Fibroblast of pulmonary artery (primary cell): ENCODE measurements around the gene SLC6A4.
"Not testable (repeated sequence)": the region's sequence is repeated elsewhere in the genome, so short reads cannot be mapped to it uniquely, and the experiment has no call there.

Source experiments
- DNase-seq: peaks from one replicate; pipeline ENCODE4 v3.0.0-alpha.2; 2010; ENCODE audit warnings: low read depth
- H3K4me3 ChIP-seq: replicated peaks from 2 replicates; pipeline ENCODE4 v1.5.1; 2011; ENCODE audit warnings: low read depth, mild to moderate bottlenecking, control low read depth, low read length, moderate library complexity
- TF ChIP-seq, protein P1 (sequence below): IDR thresholded peaks from 2 replicates; pipeline ENCODE4 v1.5.1; 2011; ENCODE audit warnings: mild to moderate bottlenecking, control low read depth, low read length, inconsistent platforms; ENCODE audit errors: missing control alignments

Gene SLC6A4

DNA sequence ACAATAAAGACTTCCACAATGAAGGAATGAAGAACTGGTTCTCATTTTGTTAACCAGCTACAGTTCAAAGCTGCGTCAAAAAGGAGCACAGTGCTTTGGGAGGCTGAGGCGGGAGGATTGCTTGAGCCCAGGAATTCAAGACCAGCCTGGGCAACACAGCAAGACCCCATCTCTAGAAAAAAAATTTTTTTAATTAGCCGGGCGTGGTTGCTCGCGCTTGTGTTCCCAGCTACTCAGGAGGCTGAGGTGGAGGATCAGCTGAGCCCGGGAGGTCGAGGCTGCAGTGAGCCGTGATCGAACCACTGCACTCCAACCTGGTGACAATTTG lies 764 bp upstream of the SLC6A4 start:
- DNase-seq: no peak
- H3K4me3 ChIP-seq: peak overlapping the region; percentile 49
- TF ChIP-seq, protein P1, sequence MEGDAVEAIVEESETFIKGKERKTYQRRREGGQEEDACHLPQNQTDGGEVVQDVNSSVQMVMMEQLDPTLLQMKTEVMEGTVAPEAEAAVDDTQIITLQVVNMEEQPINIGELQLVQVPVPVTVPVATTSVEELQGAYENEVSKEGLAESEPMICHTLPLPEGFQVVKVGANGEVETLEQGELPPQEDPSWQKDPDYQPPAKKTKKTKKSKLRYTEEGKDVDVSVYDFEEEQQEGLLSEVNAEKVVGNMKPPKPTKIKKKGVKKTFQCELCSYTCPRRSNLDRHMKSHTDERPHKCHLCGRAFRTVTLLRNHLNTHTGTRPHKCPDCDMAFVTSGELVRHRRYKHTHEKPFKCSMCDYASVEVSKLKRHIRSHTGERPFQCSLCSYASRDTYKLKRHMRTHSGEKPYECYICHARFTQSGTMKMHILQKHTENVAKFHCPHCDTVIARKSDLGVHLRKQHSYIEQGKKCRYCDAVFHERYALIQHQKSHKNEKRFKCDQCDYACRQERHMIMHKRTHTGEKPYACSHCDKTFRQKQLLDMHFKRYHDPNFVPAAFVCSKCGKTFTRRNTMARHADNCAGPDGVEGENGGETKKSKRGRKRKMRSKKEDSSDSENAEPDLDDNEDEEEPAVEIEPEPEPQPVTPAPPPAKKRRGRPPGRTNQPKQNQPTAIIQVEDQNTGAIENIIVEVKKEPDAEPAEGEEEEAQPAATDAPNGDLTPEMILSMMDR: no peak

DNA sequence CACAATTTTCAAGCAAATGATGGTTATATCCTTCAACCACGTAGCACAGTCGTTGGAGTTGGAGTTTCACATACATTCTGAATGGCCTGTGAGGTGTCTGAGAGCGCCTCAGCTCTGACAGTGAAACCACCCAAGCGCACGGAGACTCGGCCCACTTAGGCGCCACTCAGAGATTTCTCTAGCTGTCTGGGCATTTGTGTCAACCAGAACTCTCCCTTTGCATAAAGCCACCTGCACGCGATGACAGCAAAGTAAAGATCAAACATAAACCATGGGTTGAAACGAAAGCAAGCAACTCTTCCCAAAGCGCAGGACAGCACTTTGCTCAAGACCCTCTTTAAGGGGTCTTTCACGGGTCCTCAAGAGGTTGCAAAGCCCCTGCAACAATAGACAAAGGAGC lies 533 bp downstream of the SLC6A4 start:
- TF ChIP-seq, protein P1: no peak
- no peak for DNase-seq
- peak overlapping the region; percentile 33 for H3K4me3 ChIP-seq

DNA sequence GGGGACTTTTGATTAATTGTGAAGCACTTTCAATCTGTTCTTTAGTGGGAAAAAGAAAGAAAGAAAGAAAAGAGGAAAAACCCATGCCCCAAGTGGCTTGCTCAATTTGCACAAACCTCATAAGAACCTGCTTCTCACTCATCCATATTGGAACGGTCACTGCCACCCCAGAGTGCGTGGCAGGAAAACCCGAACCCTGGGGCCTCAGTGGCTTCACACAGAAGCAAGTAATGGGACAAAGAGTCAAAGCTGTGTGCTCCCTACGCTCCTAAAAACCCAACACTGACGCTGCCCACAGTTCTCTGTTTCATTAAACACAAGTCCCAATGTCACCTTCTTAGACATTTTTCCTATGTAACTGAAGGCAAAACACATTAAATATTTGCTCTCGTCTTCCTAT lies 1.2 kb downstream of the SLC6A4 start:
- TF ChIP-seq, protein P1: no peak

DNA sequence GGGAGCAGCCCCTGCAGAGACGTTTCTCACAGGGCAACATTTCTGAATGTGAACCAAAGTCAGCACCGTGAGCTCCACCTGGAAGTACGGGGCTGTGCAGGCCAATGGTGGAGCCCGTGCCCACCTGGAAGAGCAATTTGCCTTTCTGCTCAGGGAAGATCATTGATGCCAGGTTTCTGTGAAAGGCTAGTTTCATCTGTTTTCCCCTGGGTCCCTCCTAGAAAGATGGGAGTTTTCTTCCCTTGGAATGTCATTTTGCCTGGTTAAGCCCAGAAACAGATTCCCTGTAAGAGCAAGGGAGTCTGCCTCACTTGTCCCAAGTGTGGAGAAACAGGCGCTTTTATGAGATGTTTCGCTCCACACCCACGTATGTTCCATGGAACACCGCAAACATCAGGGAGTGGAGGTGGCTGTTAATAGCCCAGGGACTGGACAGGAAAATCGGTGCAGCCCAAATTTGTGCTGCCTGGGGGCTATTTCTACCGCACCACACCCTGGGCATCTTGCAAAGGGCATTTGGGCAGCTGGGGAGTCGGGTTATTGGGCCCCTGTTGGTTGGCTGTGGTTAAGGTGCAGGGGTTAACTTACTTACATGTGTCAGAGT lies 2.6 kb downstream of the SLC6A4 start:
- DNase-seq: no peak

More for the DNA sequence above, 1.2 kb downstream of the SLC6A4 start:
- no peak for DNase-seq
- H3K4me3 ChIP-seq: no peak overlapping the region

DNA sequence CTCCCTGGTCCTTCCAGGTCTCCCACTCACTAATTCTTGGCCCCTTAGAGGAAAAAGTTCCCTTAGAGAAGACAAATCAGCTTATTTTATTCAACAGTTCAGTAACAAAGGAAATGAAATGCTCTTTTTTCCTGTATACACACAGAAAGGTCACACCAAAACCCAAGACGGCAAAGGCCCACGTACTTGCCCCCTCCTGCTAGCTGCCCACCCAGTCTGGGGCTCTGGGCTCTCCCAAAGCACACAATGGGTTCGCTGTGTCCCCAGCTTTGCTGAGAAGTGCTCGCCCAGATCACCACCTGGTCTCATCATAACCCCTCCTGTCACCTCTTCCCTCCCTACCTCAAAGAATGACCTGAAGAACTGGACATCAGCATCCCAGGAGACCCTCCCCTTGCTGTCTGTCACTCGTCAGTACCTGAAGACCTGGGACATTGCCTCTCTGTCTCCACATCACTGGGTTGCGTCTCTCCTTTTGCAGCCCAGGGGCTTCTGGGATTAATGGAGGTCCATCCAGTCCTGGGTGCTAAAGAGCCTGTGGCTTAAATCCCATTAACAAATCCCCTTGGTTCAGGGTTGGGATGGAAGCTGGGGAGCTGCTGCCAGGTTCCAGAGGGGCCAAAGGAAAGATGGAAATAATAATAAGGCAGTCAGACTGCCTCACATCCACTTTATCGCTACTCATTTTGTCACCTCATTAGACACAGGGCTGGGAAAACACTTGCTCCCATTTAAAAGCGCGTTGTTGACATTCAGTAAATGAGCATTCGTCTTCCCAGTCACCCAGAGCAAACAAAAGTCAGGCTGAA lies 3.3 kb downstream of the SLC6A4 start:
- TF ChIP-seq, protein P1: no peak
- no peak for DNase-seq
- no peak overlapping the region for H3K4me3 ChIP-seq

More for the DNA sequence above, 2.6 kb downstream of the SLC6A4 start:
- TF ChIP-seq, protein P1: no peak
- H3K4me3 ChIP-seq: no peak overlapping the region

DNA sequence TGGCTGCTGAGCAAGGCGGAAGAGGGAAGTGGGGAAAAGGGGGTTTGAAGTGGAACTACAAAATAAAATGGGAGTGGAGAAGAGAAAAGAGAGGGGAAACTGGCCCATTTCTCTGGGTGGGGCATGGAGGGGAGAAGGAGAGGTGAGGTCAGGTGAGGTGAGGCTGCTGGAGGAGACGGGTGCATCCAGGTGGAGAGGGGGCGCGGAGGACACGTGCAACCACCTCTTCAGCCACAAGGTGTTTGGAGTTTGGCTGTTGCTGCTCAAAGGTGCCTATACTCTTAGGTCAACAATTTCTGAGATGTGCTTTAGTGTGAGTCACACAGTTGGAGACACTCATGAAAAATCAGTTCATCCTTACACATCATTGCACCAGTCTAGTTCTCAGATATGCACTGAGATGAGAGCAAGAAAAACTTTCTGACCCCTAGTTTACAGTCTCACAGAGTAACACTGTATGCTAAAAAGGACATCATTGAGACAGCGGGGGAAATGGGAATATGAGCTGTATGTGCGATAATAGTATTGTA lies 4.8 kb downstream of the SLC6A4 start:
- no peak for DNase-seq
- TF ChIP-seq, protein P1: no peak
- no peak overlapping the region for H3K4me3 ChIP-seq

DNA sequence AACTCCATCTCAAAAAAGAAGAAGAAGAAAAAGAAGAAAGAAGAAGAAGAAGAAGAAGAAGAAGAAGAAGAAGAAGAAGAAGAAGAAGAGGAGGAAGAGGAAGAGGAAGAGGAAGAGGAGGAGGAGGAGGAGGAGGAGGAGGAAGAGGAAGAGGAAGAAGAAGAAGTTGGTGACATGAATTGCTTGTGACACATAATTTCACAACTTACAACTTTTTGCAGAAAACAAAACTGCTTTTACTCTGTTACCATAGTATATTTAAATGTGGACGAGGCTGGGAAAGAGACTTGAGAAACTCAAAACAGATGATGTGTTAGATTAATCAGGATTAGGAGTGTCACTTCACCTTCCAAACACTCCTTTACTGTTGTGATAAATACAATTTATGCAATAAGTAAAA lies 5.5 kb downstream of the SLC6A4 start:
- not testable (repeated sequence) for DNase-seq, H3K4me3 ChIP-seq
